Erythroblast (primary cell): Measurements from ENCODE around the gene ADGRD1.
"Not testable (repeated sequence)": the region's sequence is repeated elsewhere in the genome, so short reads cannot be mapped to it uniquely, and the experiment has no call there.

ENCODE experiments used
- DNase-seq, 2 experiments: peaks; one replicate each; lab custom pipeline; 2025; lab: John Stamatoyannopoulos, UW
- GATA1 ChIP-seq: IDR thresholded peaks from 2 replicates; pipeline ENCODE4 v1.6.1; 2011; ENCODE audit warnings: low read depth, mild to moderate bottlenecking, control low read depth, low read length, moderate library complexity
- POLR2A ChIP-seq: IDR thresholded peaks from 2 replicates; pipeline ENCODE4 v1.6.1; 2011; ENCODE audit warnings: mild to moderate bottlenecking, low read length

ADGRD1 gene

GRCh38 chr12:130992979-130993538 lies 39.4 kb downstream of the ADGRD1 start:
- no peak for DNase-seq
- no peak for TF ChIP-seq POLR2A
- no peak for TF ChIP-seq GATA1

- no peak for TF ChIP-seq GATA1
- no peak for TF ChIP-seq POLR2A
- no peak for DNase-seq
Measured at GRCh38 chr12:130993759-130994670, 40.3 kb downstream of the ADGRD1 start.

- no peak for TF ChIP-seq GATA1
- DNase-seq = no peak
Measured at GRCh38 chr12:130994821-130995375, 41.2 kb downstream of the ADGRD1 start.

GRCh38 chr12:130995386-130995969 lies 41.8 kb downstream of the ADGRD1 start:
- not testable (repeated sequence) for DNase-seq

GRCh38 chr12:130998136-130998535 lies 44.4 kb downstream of the ADGRD1 start:
- no peak for DNase-seq
- TF ChIP-seq GATA1 = no peak

- DNase-seq = peak; percentile 13 to 25
- TF ChIP-seq GATA1 = no peak
- TF ChIP-seq POLR2A = no peak
Measured at GRCh38 chr12:131000000-131000486, 46.3 kb downstream of the ADGRD1 start.

GRCh38 chr12:131001493-131001892 lies 47.8 kb downstream of the ADGRD1 start:
- TF ChIP-seq GATA1 (no peak), POLR2A (no peak)

GRCh38 chr12:131002216-131002631 lies 48.5 kb downstream of the ADGRD1 start:
- TF ChIP-seq GATA1 (no peak), POLR2A (no peak)
- DNase-seq = no peak

More at GRCh38 chr12:131001493-131001892, 47.8 kb downstream of the ADGRD1 start:
- no peak for DNase-seq

GRCh38 chr12:131003036-131003715 lies 49.5 kb downstream of the ADGRD1 start:
- no peak for DNase-seq
- no peak for TF ChIP-seq GATA1
- no peak for TF ChIP-seq POLR2A

- TF ChIP-seq POLR2A (no peak), GATA1 (no peak)
- DNase-seq = no peak
Measured at GRCh38 chr12:131003716-131004045, 50.0 kb downstream of the ADGRD1 start.

GRCh38 chr12:131004166-131004565 lies 50.5 kb downstream of the ADGRD1 start:
- DNase-seq = no peak
- TF ChIP-seq POLR2A (no peak), GATA1 (no peak)

- DNase-seq = no peak
- no peak for TF ChIP-seq GATA1
- TF ChIP-seq POLR2A = no peak
Measured at GRCh38 chr12:131005161-131006035, 51.7 kb downstream of the ADGRD1 start.

GRCh38 chr12:131006036-131006735 lies 52.5 kb downstream of the ADGRD1 start:
- no peak for DNase-seq
- no peak for TF ChIP-seq GATA1
- no peak for TF ChIP-seq POLR2A
